ENCODE measurements around the gene MRPL53.

Gene MRPL53

DNA sequence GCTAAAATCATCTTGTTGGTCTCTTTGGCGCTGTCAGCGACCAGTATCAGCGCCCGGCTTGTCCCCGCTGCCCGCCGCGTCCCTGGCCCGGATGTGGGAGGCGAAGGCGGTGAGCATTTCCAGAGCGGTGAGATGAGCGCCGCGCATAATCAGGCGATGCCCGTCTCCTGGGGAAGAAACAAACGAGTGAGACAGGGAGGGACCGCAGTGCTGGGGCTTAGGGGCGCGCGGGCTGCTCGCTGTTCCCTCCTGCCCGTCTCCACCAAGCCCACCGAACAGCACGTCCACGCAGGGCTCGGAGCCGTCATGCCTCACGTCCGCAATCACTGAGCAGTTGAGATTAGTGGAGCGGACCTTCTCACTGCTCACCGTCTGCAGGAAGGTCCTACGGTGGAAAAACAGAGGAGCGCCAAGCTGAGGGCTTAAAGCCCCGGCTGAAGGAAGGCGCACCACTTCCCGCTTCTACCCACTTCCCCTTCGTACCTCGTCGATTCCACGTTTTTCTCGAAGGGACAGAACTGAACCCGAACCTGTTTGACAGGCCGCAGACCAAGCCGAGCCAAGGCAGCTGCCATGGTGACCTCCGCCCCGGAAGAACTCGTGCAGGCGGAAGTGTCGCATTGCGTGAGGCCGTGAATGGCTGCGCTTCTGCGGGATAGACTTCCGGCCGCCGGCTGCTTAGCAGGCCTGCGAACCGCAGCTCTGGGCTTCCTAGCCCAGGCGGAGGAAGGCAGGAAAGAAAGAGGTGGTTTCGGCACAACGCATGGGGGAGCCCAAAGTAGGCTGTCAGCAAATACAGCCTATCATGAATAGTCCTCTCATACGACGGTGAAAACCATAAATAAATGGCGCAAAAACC lies at the start of gene MRPL53:
Gene MRPL53, minus strand, starts transcription at position 595 of the 859 bp plus-strand sequence. Its CDS starts 20 bp downstream, at position 575.
- H3K9me2 ChIP-seq (replicated peaks; ENCODE audit: insufficient read depth, low read length): no peaks in the 10 kb centered on the region
- no peaks in the 10 kb centered on the region for H3K9me3 ChIP-seq (ENCODE audit: insufficient read depth, low read length)
- peak within 1 kb of the TSS; percentile 78 for H3K9ac ChIP-seq (ENCODE audit: low read length)
- peak within 1 kb of the TSS; percentile 89 for H3K27ac ChIP-seq (ENCODE audit: low read depth, low read length)
- no peaks in the 10 kb centered on the region for H4K20me1 ChIP-seq (ENCODE audit: low read depth, low read length)
- H3K27me3 ChIP-seq (ENCODE audit: low read length): no peaks in the 10 kb centered on the region
- peak within 1 kb of the TSS; percentile 72 for H3K4me3 ChIP-seq (ENCODE audit: insufficient read depth, low read length, poor library complexity, severe bottlenecking)
- TF ChIP-seq EZH2phosphoT487 (conservative IDR thresholded peaks at IDR 0.05; ENCODE audit: low read length): no peak
- TF ChIP-seq, protein P1, sequence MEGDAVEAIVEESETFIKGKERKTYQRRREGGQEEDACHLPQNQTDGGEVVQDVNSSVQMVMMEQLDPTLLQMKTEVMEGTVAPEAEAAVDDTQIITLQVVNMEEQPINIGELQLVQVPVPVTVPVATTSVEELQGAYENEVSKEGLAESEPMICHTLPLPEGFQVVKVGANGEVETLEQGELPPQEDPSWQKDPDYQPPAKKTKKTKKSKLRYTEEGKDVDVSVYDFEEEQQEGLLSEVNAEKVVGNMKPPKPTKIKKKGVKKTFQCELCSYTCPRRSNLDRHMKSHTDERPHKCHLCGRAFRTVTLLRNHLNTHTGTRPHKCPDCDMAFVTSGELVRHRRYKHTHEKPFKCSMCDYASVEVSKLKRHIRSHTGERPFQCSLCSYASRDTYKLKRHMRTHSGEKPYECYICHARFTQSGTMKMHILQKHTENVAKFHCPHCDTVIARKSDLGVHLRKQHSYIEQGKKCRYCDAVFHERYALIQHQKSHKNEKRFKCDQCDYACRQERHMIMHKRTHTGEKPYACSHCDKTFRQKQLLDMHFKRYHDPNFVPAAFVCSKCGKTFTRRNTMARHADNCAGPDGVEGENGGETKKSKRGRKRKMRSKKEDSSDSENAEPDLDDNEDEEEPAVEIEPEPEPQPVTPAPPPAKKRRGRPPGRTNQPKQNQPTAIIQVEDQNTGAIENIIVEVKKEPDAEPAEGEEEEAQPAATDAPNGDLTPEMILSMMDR (IDR thresholded peaks at IDR 0.05; ENCODE audit: insufficient read depth, low read length, poor library complexity, severe bottlenecking): no peak
- H3K36me3 ChIP-seq (ENCODE audit: low read length): no peaks in the 10 kb centered on the region
- peak within 1 kb of the TSS; percentile 98 for H3K4me2 ChIP-seq (ENCODE audit: low read depth, low read length, poor library complexity, severe bottlenecking)
- H2AFZ ChIP-seq (ENCODE audit: low read depth, low read length, severe bottlenecking): peak within 1 kb of the TSS; percentile 88
- H3K79me2 ChIP-seq (ENCODE audit: insufficient read depth, low read length): no peaks in the 10 kb centered on the region
- H3F3A ChIP-seq (ENCODE audit: insufficient read depth): peaks cover 20% of the 10 kb centered on the region

DNA sequence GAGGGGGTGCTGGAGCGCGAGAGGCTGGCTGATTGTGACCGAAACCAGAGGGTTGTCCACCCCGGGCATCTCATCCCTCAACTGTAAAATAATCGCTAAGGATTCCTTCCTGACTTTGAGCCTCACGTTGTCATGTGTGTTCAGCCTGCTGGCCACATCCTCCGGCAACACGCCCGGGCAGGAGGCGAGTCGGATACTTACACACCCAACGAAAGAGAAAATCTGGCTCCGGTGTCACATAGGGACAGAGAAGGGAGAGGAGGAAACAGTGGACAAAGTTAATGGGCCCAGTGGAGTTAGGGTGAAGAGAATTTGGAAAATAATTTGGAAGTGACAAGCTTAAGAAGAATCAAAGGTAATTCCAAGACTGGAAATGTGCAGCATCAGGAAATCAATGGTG lies 44.2 kb upstream of the MRPL53 start:
- Histone ChIP-seq H3K27ac (ENCODE audit: low read depth, low read length) (no peak overlapping the region), H3K79me2 (ENCODE audit: insufficient read depth, low read length) (no peaks in the 10 kb centered on the region), H3K36me3 (ENCODE audit: low read length) (no peaks in the 10 kb centered on the region), H3K27me3 (ENCODE audit: low read length) (no peaks in the 10 kb centered on the region), H3K9me3 (ENCODE audit: insufficient read depth, low read length) (no peaks in the 10 kb centered on the region), H3K9me2 (replicated peaks; ENCODE audit: insufficient read depth, low read length) (no peaks in the 10 kb centered on the region), H3F3A (ENCODE audit: insufficient read depth) (no peaks in the 10 kb centered on the region), H2AFZ (ENCODE audit: low read depth, low read length, severe bottlenecking) (no peak overlapping the region), H3K4me3 (ENCODE audit: insufficient read depth, low read length, poor library complexity, severe bottlenecking) (no peak overlapping the region), H3K9ac (ENCODE audit: low read length) (no peak overlapping the region), H4K20me1 (ENCODE audit: low read depth, low read length) (no peaks in the 10 kb centered on the region), H3K4me2 (ENCODE audit: low read depth, low read length, poor library complexity, severe bottlenecking) (no peak overlapping the region)
- TF ChIP-seq, protein P1 (IDR thresholded peaks at IDR 0.05; ENCODE audit: insufficient read depth, low read length, poor library complexity, severe bottlenecking): no peak
- no peak for TF ChIP-seq EZH2phosphoT487 (conservative IDR thresholded peaks at IDR 0.05; ENCODE audit: low read length)

DNA sequence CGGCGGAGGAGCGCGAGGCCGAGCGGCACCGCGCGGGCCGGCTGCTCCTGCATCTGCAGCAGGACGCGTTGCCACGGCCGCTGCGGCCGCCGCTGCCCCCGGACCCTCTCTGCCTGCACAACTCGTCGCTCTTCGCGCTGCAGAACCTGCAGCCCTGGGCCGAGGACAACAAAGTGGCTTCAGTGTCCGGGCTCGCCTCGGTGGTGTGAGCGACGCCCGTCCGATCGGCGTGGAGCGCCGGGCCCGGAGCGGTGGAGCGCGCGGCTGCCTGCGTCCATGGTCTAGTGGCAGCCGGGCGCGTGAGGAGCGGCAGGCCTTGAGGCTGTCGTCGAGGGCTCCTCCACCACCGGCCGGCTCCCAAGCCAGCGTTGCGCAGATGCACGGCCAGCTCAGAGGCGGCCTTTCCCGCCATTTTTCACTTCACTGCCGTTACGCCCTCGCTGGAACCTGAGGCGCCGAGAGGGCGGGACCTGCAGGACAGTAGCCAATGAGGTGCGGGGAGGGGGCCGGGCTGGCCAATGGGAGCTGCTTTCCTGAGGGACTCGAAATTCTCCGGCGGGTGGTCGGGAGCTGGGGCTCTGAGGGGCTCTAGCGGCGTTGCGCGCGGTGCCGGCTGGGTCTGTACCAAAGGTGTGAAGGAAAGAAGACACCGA lies 43.6 kb upstream of the MRPL53 start:
- Histone ChIP-seq H2AFZ (ENCODE audit: low read depth, low read length, severe bottlenecking) (no peak overlapping the region), H3K4me2 (ENCODE audit: low read depth, low read length, poor library complexity, severe bottlenecking) (no peak overlapping the region), H3K27ac (ENCODE audit: low read depth, low read length) (no peak overlapping the region), H4K20me1 (ENCODE audit: low read depth, low read length) (no peaks in the 10 kb centered on the region), H3F3A (ENCODE audit: insufficient read depth) (no peaks in the 10 kb centered on the region), H3K79me2 (ENCODE audit: insufficient read depth, low read length) (no peaks in the 10 kb centered on the region), H3K9ac (ENCODE audit: low read length) (no peak overlapping the region), H3K9me2 (replicated peaks; ENCODE audit: insufficient read depth, low read length) (no peaks in the 10 kb centered on the region), H3K36me3 (ENCODE audit: low read length) (no peaks in the 10 kb centered on the region), H3K9me3 (ENCODE audit: insufficient read depth, low read length) (no peaks in the 10 kb centered on the region), H3K27me3 (ENCODE audit: low read length) (no peaks in the 10 kb centered on the region), H3K4me3 (ENCODE audit: insufficient read depth, low read length, poor library complexity, severe bottlenecking) (no peak overlapping the region)
- TF ChIP-seq, protein P1 (IDR thresholded peaks at IDR 0.05; ENCODE audit: insufficient read depth, low read length, poor library complexity, severe bottlenecking): no peak
- TF ChIP-seq EZH2phosphoT487 (conservative IDR thresholded peaks at IDR 0.05; ENCODE audit: low read length): no peak

Measured in SU-DHL-6 (cell line).